ENCODE data around the gene INTS2.
"Not testable (repeated sequence)": the region's sequence is repeated elsewhere in the genome, so short reads cannot be mapped to it uniquely, and the experiment has no call there.

The INTS2 gene

DNA sequence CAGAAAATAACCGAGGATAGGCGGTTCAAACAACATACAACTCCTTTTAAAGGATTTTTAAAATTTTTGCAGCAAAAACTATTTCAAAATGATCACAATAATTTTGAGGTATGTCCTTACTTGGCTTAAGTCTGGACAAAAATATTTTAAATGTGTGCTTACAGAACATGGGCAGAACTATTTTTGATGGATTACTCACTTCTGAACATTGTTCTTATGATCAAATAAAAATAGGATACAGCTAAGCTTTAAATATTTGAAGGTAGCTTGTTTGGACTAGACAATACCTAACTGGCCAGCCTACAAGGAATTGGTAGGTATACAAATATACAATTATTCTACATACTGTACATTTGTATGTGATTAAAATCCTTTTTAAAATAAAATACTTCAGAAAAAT lies 14.3 kb upstream of the INTS2 start:
- Histone ChIP-seq H3K27me3 (ENCODE audit: control insufficient read depth, insufficient read depth, low read length) (no peaks in the 10 kb centered on the region), H3K9ac (ENCODE audit: low read length) (no peak overlapping the region), H3K4me3 (ENCODE audit: low read length) (no peak overlapping the region), H3K27ac (ENCODE audit: low read length) (no peak overlapping the region), H3K9me3 (ENCODE audit: control insufficient read depth, low read depth, low read length) (no peaks in the 10 kb centered on the region), H3K4me1 (ENCODE audit: control insufficient read depth, low read depth, low read length) (no peaks in the 10 kb centered on the region), H3K36me3 (ENCODE audit: control insufficient read depth, low read depth, low read length) (peaks cover 39% of the 10 kb centered on the region)

DNA sequence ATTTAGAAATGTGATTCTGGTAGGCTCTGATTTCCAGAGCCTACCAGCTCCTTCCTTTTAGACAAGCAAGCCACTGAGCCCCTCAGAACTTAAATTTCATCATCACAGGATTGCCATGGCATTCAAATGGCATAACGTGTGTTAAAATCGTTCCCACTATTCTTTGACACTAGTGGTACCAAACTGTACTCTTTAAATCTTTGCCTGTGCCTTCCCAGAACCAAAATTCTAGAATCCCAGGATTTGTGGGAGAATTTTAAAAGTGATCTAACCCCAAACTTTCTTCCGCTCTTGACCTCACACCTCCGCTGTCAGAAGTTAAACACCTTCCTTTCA lies 287 bp upstream of the INTS2 start:
- no peaks in the 10 kb centered on the region for H3K9me3 ChIP-seq (ENCODE audit: control insufficient read depth, low read depth, low read length)
- peaks cover 13% of the 10 kb centered on the region for H3K36me3 ChIP-seq (ENCODE audit: control insufficient read depth, low read depth, low read length)
- peak overlapping the region; percentile 88 for H3K4me3 ChIP-seq (ENCODE audit: low read length)
- no peaks in the 10 kb centered on the region for H3K27me3 ChIP-seq (ENCODE audit: control insufficient read depth, insufficient read depth, low read length)
- H3K9ac ChIP-seq (ENCODE audit: low read length), result peak overlapping the region; percentile 92
- H3K4me1 ChIP-seq (ENCODE audit: control insufficient read depth, low read depth, low read length), result peaks cover 9% of the 10 kb centered on the region
- no peak overlapping the region for H3K27ac ChIP-seq (ENCODE audit: low read length)

DNA sequence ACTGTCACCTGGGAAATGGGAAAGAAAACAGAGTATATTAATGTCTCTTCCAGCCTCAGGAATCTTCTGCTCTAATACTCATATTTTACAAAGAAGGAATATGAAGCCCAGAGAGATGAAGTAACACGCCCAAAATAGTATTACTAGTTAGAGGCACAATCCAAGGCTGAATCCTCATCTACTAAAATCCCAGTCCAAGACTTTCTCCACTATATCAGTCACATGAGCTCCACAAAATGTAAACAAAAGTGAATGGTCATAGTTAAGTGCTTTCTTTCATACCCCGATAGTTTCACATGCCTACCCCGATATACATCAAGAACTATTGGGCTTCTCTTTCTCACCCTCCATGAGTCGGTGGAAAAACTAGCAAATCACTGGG lies 965 bp downstream of the INTS2 start:
- peak overlapping the region; percentile 80 for H3K27ac ChIP-seq (ENCODE audit: low read length)

DNA sequence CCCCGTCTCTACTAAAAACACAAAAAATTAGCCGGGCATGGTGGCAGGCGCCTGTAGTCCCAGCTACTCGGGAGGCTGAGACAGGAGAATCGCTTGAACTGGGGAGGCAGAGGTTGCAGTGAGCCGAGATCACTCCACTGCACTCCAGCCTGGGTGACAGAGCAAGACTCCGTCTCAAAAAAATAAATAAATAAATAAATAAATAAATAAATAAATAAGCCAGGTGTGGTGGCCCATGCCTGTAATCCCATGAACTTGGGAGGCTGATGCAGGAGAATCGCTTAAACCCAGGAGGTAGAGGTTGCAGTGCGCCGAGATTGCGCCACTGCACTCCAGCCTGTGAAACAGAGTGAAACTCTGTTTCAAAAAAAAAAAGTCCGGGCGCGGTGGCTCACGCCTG lies 12.6 kb downstream of the INTS2 start:
- H3K27ac ChIP-seq (ENCODE audit: low read length); H3K27me3 ChIP-seq (ENCODE audit: control insufficient read depth, insufficient read depth, low read length); H3K4me3 ChIP-seq (ENCODE audit: low read length); H3K9ac ChIP-seq (ENCODE audit: low read length); H3K9me3 ChIP-seq (ENCODE audit: control insufficient read depth, low read depth, low read length); H3K4me1 ChIP-seq (ENCODE audit: control insufficient read depth, low read depth, low read length): not testable (repeated sequence)
- peaks cover 30% of the 10 kb centered on the region for H3K36me3 ChIP-seq (ENCODE audit: control insufficient read depth, low read depth, low read length)

More for the DNA sequence above, 965 bp downstream of the INTS2 start:
- Histone ChIP-seq H3K27me3 (ENCODE audit: control insufficient read depth, insufficient read depth, low read length) (no peaks in the 10 kb centered on the region), H3K4me1 (ENCODE audit: control insufficient read depth, low read depth, low read length) (peaks cover 9% of the 10 kb centered on the region), H3K9me3 (ENCODE audit: control insufficient read depth, low read depth, low read length) (no peaks in the 10 kb centered on the region), H3K9ac (ENCODE audit: low read length) (peak overlapping the region; percentile 92), H3K36me3 (ENCODE audit: control insufficient read depth, low read depth, low read length) (peaks cover 13% of the 10 kb centered on the region), H3K4me3 (ENCODE audit: low read length) (peak overlapping the region; percentile 88)

DNA sequence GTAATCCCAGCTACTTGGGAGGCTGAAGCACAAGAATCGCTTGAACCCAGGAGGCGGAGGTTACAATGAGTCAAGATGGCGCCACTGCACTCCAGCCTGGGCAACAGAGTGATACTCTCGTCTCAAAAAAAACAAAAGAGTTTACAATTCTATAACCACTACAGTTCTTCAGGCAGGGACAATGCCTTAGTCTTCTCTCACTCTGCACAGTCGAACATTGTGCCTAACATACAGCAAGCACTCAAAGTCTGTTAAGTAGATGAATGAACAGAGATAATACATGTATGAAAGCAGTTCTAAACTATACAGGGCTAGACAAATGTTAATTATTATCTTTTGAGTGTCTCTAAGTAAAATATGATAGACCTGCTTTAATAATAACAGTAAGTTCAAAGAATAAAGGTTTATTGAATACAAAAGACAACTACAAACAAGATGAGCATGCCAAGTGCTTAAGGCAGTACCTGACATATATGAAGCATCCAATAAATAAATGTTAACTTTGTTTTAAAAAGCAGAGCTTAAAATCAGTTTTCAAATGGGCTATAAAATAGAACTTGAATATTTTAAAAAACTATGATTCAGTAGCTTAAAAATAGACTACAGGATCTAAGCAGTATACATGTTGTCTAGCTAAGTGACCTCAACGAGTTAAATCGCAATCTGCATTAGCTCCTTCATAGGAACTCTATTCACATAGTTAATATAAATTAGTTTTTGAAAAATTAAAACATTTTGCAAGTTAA lies 19.3 kb downstream of the INTS2 start:
- Histone ChIP-seq H3K9ac (ENCODE audit: low read length) (no peak overlapping the region), H3K27ac (ENCODE audit: low read length) (no peak overlapping the region), H3K4me3 (ENCODE audit: low read length) (no peak overlapping the region), H3K9me3 (ENCODE audit: control insufficient read depth, low read depth, low read length) (no peaks in the 10 kb centered on the region), H3K36me3 (ENCODE audit: control insufficient read depth, low read depth, low read length) (peaks cover 48% of the 10 kb centered on the region), H3K4me1 (ENCODE audit: control insufficient read depth, low read depth, low read length) (no peaks in the 10 kb centered on the region), H3K27me3 (ENCODE audit: control insufficient read depth, insufficient read depth, low read length) (no peaks in the 10 kb centered on the region)

DNA sequence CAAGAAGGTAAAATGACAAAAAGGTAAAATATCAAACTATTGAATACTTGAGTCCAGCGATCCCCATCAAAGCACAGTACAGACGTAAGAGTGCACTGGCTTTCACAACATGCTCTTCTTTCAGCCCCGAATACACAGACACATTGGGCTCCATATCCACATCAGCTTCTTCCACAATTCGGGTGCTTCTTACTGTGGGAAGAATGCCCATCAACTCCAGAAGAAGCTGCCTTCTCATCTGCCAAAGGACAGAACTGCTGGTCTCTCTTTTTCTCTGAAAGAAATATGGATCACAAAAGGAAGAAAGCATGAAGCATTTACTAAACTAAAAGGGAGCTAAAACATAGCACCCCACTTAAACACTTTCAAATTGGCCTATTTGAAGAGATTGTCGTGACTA lies 20.4 kb downstream of the INTS2 start:
- Histone ChIP-seq H3K9ac (ENCODE audit: low read length) (no peak overlapping the region), H3K36me3 (ENCODE audit: control insufficient read depth, low read depth, low read length) (peaks cover 52% of the 10 kb centered on the region)

DNA sequence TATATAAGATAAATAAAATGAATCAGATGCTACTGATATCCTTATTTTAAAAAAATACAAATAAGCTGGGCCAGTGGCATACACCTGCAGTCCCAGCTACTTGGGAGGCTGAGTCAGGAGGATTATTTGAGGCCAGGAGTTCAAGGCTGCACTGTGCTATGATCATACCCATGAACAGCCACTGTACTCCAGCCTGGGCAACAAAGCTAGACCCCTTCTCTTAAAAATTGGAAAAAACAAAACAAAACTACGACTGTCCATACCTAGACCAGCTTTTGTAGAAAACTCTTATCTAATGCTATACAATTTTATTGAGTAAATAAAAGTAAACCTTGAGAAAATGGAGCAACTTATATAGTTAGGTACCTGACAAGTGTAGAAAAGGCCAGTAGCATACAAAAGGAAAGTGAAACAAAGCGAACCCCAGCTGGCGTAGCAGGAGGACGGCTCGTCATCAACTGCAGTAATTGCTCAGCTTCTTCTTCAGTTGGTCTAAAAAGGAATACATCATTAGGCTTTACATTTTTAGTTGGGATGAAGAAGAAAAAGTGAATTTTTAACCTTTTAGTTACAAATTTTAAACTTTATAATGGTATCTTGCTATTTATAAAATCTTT lies 23.6 kb downstream of the INTS2 start:
- no peak overlapping the region for H3K27ac ChIP-seq (ENCODE audit: low read length)
- no peak overlapping the region for H3K4me3 ChIP-seq (ENCODE audit: low read length)
- peaks cover 43% of the 10 kb centered on the region for H3K36me3 ChIP-seq (ENCODE audit: control insufficient read depth, low read depth, low read length)
- H3K9me3 ChIP-seq (ENCODE audit: control insufficient read depth, low read depth, low read length), result no peaks in the 10 kb centered on the region
- H3K4me1 ChIP-seq (ENCODE audit: control insufficient read depth, low read depth, low read length), result no peaks in the 10 kb centered on the region
- H3K27me3 ChIP-seq (ENCODE audit: control insufficient read depth, insufficient read depth, low read length), result no peaks in the 10 kb centered on the region
- no peak overlapping the region for H3K9ac ChIP-seq (ENCODE audit: low read length)

More for the DNA sequence above, 20.4 kb downstream of the INTS2 start:
- H3K4me3 ChIP-seq (ENCODE audit: low read length), result no peak overlapping the region
- H3K27me3 ChIP-seq (ENCODE audit: control insufficient read depth, insufficient read depth, low read length), result no peaks in the 10 kb centered on the region
- no peaks in the 10 kb centered on the region for H3K4me1 ChIP-seq (ENCODE audit: control insufficient read depth, low read depth, low read length)
- H3K9me3 ChIP-seq (ENCODE audit: control insufficient read depth, low read depth, low read length), result no peaks in the 10 kb centered on the region
- no peak overlapping the region for H3K27ac ChIP-seq (ENCODE audit: low read length)

DNA sequence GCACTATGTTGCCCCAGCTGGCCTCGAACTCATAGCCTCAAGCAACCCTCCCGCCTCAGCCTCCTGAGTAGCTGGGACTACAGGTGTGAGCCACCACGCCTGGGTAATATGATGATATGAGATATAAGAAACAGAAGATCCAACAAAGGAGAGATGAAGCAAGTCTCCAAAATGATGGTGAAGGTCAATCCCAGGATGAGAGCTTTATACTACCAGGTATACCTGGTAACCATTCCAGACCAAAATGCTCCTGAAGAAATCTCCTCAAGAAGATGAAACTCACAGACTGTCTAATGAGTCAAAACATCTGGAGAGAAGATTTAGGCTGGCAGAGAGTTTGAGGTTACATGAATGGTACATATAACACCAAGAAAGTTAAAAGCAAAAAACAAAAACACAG lies 24.5 kb downstream of the INTS2 start:
- Histone ChIP-seq H3K27ac (ENCODE audit: low read length) (no peak overlapping the region), H3K27me3 (ENCODE audit: control insufficient read depth, insufficient read depth, low read length) (no peaks in the 10 kb centered on the region), H3K9me3 (ENCODE audit: control insufficient read depth, low read depth, low read length) (no peaks in the 10 kb centered on the region), H3K4me3 (ENCODE audit: low read length) (no peak overlapping the region), H3K9ac (ENCODE audit: low read length) (no peak overlapping the region), H3K4me1 (ENCODE audit: control insufficient read depth, low read depth, low read length) (no peaks in the 10 kb centered on the region), H3K36me3 (ENCODE audit: control insufficient read depth, low read depth, low read length) (peaks cover 48% of the 10 kb centered on the region)

DNA sequence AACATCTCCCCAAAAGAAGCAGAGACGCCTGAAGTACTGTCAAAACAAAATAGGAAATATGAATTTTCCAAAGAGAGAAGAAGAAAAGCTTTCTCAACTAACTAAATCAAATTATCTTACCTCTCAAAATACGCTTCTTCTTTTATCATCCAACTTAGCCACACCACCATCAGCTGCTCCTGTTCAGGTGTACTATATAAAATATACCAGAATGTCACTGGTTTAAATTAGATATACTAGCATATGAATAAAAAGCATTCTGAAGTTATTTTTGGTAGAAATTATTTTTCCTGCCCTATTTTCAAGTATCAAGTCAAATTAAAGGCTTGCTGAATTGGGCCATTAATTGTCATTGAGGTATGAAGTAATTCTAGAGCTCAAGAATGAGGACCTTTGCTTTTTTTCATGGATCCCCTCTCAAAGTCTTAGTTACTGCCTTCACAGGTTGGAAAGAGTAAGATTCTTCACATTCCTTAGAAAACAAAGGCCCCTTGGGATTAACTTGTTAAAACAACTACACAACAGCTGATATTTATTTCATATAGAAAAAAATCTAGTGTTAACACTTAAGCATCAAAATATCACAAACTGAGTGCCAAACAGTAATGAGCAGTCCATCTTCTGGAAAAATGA lies 30.1 kb downstream of the INTS2 start:
- Histone ChIP-seq H3K9me3 (ENCODE audit: control insufficient read depth, low read depth, low read length) (no peaks in the 10 kb centered on the region), H3K36me3 (ENCODE audit: control insufficient read depth, low read depth, low read length) (peaks cover 27% of the 10 kb centered on the region), H3K4me3 (ENCODE audit: low read length) (no peak overlapping the region), H3K27me3 (ENCODE audit: control insufficient read depth, insufficient read depth, low read length) (no peaks in the 10 kb centered on the region), H3K27ac (ENCODE audit: low read length) (no peak overlapping the region), H3K9ac (ENCODE audit: low read length) (no peak overlapping the region), H3K4me1 (ENCODE audit: control insufficient read depth, low read depth, low read length) (no peaks in the 10 kb centered on the region)

DNA sequence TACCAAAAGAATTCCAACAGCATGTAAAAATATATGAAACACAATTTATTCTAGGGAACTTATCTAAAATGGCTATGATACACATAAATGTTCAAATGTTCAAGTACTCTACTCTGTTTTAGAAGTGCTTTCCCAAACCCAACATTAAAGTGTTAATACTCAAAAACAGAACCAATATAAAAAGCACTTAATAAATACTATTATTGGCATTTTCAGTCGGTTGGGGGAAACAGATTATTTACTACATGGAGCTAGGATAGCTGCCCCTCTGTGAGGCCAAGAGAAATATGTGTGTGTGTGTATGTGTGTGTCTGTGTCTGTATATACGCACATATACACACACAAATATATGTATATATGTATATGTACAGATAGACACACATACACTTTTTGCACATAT lies 32.4 kb downstream of the INTS2 start:
- peaks cover 29% of the 10 kb centered on the region for H3K36me3 ChIP-seq (ENCODE audit: control insufficient read depth, low read depth, low read length)
- H3K27me3 ChIP-seq (ENCODE audit: control insufficient read depth, insufficient read depth, low read length), result no peaks in the 10 kb centered on the region
- no peak overlapping the region for H3K27ac ChIP-seq (ENCODE audit: low read length)
- no peaks in the 10 kb centered on the region for H3K9me3 ChIP-seq (ENCODE audit: control insufficient read depth, low read depth, low read length)
- no peaks in the 10 kb centered on the region for H3K4me1 ChIP-seq (ENCODE audit: control insufficient read depth, low read depth, low read length)
- no peak overlapping the region for H3K9ac ChIP-seq (ENCODE audit: low read length)
- H3K4me3 ChIP-seq (ENCODE audit: low read length), result no peak overlapping the region

DNA sequence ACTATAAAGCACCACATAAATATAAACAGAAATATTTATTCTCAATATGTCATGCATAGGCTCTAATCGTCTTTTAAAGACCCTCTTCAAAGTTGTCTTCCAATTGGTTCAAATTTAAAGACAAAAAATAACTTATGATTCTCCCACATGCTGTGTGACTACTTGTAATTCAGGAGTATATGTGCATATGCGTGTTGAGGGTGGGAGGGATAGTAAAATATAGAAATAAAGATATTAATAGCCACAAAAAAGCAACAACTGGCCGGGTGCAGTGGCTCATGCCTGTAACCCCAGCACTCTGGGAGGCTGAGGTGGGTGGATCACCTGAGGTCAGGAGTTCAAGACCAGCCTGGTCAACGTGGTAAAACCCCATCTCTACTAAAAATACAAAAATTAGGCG lies 33.5 kb downstream of the INTS2 start:
- not testable (repeated sequence) for H3K9me3 ChIP-seq (ENCODE audit: control insufficient read depth, low read depth, low read length); H3K4me1 ChIP-seq (ENCODE audit: control insufficient read depth, low read depth, low read length); H3K27me3 ChIP-seq (ENCODE audit: control insufficient read depth, insufficient read depth, low read length); H3K9ac ChIP-seq (ENCODE audit: low read length); H3K4me3 ChIP-seq (ENCODE audit: low read length); H3K27ac ChIP-seq (ENCODE audit: low read length)
- peaks cover 27% of the 10 kb centered on the region for H3K36me3 ChIP-seq (ENCODE audit: control insufficient read depth, low read depth, low read length)

DNA sequence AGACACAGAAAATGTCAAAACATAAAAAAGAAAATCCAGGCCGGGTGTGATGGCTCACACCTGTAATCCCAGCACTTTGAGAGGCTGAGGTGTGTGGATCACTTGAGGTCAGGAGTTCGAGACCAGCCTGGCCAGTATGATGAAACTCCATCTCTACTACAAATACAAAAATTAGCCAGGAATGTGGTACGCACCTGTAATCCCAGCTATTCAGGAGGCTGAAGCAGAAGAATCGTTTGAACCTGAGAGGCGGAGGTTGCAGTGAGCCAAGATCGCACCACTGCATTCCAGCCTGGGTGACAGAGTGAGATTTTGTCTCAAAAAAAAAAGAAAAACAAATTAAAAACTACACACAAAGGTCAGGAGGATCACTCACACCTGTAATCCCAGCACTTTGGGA lies 40.0 kb downstream of the INTS2 start:
- peaks cover 28% of the 10 kb centered on the region for H3K36me3 ChIP-seq (ENCODE audit: control insufficient read depth, low read depth, low read length)
- not testable (repeated sequence) for H3K9ac ChIP-seq (ENCODE audit: low read length); H3K4me1 ChIP-seq (ENCODE audit: control insufficient read depth, low read depth, low read length); H3K27ac ChIP-seq (ENCODE audit: low read length); H3K9me3 ChIP-seq (ENCODE audit: control insufficient read depth, low read depth, low read length); H3K27me3 ChIP-seq (ENCODE audit: control insufficient read depth, insufficient read depth, low read length); H3K4me3 ChIP-seq (ENCODE audit: low read length)

All from iPS-18a (cell line).